ENCODE measurements around the gene EXOC1.

DNA sequence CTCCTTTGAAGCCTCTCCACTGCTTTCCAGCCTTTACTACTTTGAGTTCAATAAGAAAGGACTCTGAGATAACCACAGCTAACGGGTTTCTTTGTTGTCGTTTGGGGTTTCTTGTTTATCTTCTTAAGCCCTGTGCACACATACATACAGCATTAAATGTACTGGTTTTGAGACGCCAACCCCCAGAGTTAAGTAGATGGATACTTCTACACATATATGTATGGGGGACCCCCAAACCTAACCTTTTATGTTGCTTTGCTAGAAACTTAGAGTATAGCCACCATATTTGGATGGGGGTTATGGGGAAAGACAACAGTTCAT, 96.0 kb downstream of the EXOC1 start:
- TF ChIP-seq, protein P1, sequence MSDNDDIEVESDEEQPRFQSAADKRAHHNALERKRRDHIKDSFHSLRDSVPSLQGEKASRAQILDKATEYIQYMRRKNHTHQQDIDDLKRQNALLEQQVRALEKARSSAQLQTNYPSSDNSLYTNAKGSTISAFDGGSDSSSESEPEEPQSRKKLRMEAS (IDR thresholded peaks at IDR 0.05), result no peak
- TF ChIP-seq TAF1 (IDR thresholded peaks at IDR 0.05; ENCODE audit: low read depth) (no peak), RAD21 (IDR thresholded peaks at IDR 0.05; ENCODE audit: low read depth) (no peak)
